K562 (cell line): ENCODE measurements around the gene HSPA1B. TPM values are rescaled to one million over a fixed set of nuclear protein-coding genes. Genes with fewer than 3 reads are reported as not detected.

Experiments used
- ARHGAP35 ChIP-seq: fragments of 450-650 bp; IDR thresholded peaks from 2 replicates; pipeline ENCODE4 v1.6.1; 2018; ENCODE audit not compliant: partially characterized antibody
- ATF6 ChIP-seq: sonication (generic); formaldehyde crosslinking; IDR thresholded peaks from 2 replicates; pipeline ENCODE4 v1.4.0; 2020; ENCODE audit warnings: mild to moderate bottlenecking, missing genetic modification reagents
- BRD4 ChIP-seq: fragments of 200-600 bp; sonication (generic); IDR thresholded peaks from 2 replicates; pipeline ENCODE4 v1.6.1; 2017; ENCODE audit warnings: inconsistent platforms
- CBFB ChIP-seq: sonication (generic); formaldehyde crosslinking; IDR thresholded peaks from 2 replicates; pipeline ENCODE4 v1.4.0; 2020; ENCODE audit warnings: mild to moderate bottlenecking, missing genetic modification reagents
- FOXO4 ChIP-seq: fragments of 450-650 bp; formaldehyde crosslinking; IDR thresholded peaks from 2 replicates; pipeline ENCODE4 v1.4.0; 2020; ENCODE audit warnings: mild to moderate bottlenecking, moderate library complexity
- GABPA ChIP-seq: fragments of 200-800 bp; sonication (Bioruptor generic); conservative IDR thresholded peaks from 2 replicates; pipeline ENCODE4 v1.6.1; 2016; ENCODE audit warnings: low read depth, missing genetic modification characterization, missing compliant biosample characterization
- GABPB1 ChIP-seq: sonication (generic); formaldehyde crosslinking; IDR thresholded peaks from 2 replicates; pipeline ENCODE4 v1.8.0; 2022; ENCODE audit warnings: mild to moderate bottlenecking, missing genetic modification reagents
- PHB ChIP-seq: fragments of 250-450 bp; sonication (Bioruptor Pico); IDR thresholded peaks from 2 replicates; pipeline ENCODE4 v1.5.0; 2021
- POLR2B ChIP-seq: fragments of 450-650 bp; IDR thresholded peaks from 2 replicates; pipeline ENCODE4 v1.6.1; 2018; ENCODE audit warnings: low read depth; ENCODE audit not compliant: partially characterized antibody
- RB1 ChIP-seq: fragments of 450-650 bp; IDR thresholded peaks from 2 replicates; pipeline ENCODE4 v1.6.1; 2017; ENCODE audit warnings: low read depth, mild to moderate bottlenecking
- REST ChIP-seq, 2 experiments: fragments of 450-650 bp; formaldehyde crosslinking in 1 of 2; IDR thresholded peaks; 2 replicates each; pipeline versions ENCODE4 v1.4.0 to v1.6.1; 2014 to 2020; ENCODE audit warnings: mild to moderate bottlenecking in 2 of 2, borderline replicate concordance in 1 of 2, low read depth in 1 of 2
- SUPT5H ChIP-seq: fragments of 450-650 bp; IDR thresholded peaks from 2 replicates; pipeline ENCODE4 v1.6.1; 2016
- TAF15 ChIP-seq: fragments of 200-400 bp; formaldehyde crosslinking; IDR thresholded peaks from 2 replicates; pipeline ENCODE4 v1.6.1; 2017; ENCODE audit warnings: mild to moderate bottlenecking, low read depth, low read length, moderate library complexity
- ZBTB8A ChIP-seq: fragments of 450-650 bp; IDR thresholded peaks from 2 replicates; pipeline ENCODE4 v1.6.1; 2018; ENCODE audit warnings: mild to moderate bottlenecking, moderate library complexity; ENCODE audit not compliant: partially characterized antibody
- ZNF224 ChIP-seq: sonication (generic); formaldehyde crosslinking; IDR thresholded peaks from 2 replicates; pipeline ENCODE4 v1.8.0; 2022; ENCODE audit warnings: mild to moderate bottlenecking, missing genetic modification reagents
- ZNF24 ChIP-seq: fragments of 450-650 bp; IDR thresholded peaks from 2 replicates; pipeline ENCODE4 v1.6.1; 2016
- ZNF311 ChIP-seq: fragments of 250-450 bp; sonication (Bioruptor Pico); IDR thresholded peaks from 2 replicates; pipeline ENCODE4 v1.4.0; 2020; ENCODE audit warnings: mild to moderate bottlenecking, moderate library complexity
- polyA plus RNA-seq, 8 experiments: library from polyadenylated mRNA; depleted of rRNA in 4 of 8; stranded (reverse) in 5 of 8; unstranded in 3 of 8; fragments of >200 nt; fragmentation: Nextera tagmentation in 2 of 8; fragmentation: Illumina TruSeq in 1 of 8; extraction: Ambion mirVana in 2 of 8; extraction: Trizol in 1 of 8; gene quantifications; 2 replicates each; pipeline versions ENCODE4 v1.2.1 to v1.2.3, GENCODE V29; 2011 to 2014; ENCODE audit warnings: inconsistent platforms in 1 of 8, missing spikeins in 1 of 8
- total RNA-seq, 7 experiments: library from RNA; depleted of rRNA in 6 of 7; stranded (reverse); fragments of >200 nt in 6 of 7; fragmentation: Illumina TruSeq in 2 of 7; extraction: Trizol in 2 of 7; gene quantifications; 2 replicates each; pipeline versions ENCODE4 v1.2.1 to v1.2.3, GENCODE V29; 2011 to 2021; ENCODE audit warnings: low replicate concordance in 1 of 7

HSPA1B gene
- total and polyA plus RNA-seq, 9 of the 15 experiments (the other 6 are each of a cell fraction or from before 2014, with no cell fraction given): 0.27 to 227 (median 51.2) TPM

GRCh38 chr6:31829633-31830283, 2.2 kb downstream of the HSPA1B start (continued):
- TF ChIP-seq REST (IDR thresholded peaks at IDR 0.05; ENCODE audit: borderline replicate concordance): peak; percentile 74; the same call in 1 of the 2 replicates
- 0 out of 2 replicates have a peak, but pooled peaks have one; percentile 60 for TF ChIP-seq REST (CRISPR knock-in tag; IDR thresholded peaks at IDR 0.05; ENCODE audit: low read depth)
- TF ChIP-seq CBFB (CRISPR knock-in tag): no peak
- TF ChIP-seq PHB (CRISPR knock-in tag): peak; percentile 60; the same call in 1 of the 2 replicates
- TF ChIP-seq ATF6 (CRISPR knock-in tag): no peak
- TF ChIP-seq POLR2B: no peak
- no peak for TF ChIP-seq ZNF24
- TF ChIP-seq FOXO4 (CRISPR knock-in tag): no peak
- no peak for TF ChIP-seq ZNF224
- no peak for TF ChIP-seq ZNF311 (CRISPR knock-in tag)
- no peak for TF ChIP-seq GABPB1
- TF ChIP-seq TAF15: no peak
- no peak for TF ChIP-seq BRD4
- no peak for TF ChIP-seq SUPT5H
- no peak for TF ChIP-seq ARHGAP35
- TF ChIP-seq GABPA (tag): no peak
- TF ChIP-seq ZBTB8A: no peak
- no peak for TF ChIP-seq RB1
